ENCODE measurements around the gene TMEM184B.

TMEM184B gene

GRCh38 chr22:38221908-38222796 lies 50.7 kb downstream of the TMEM184B start:
- DNase-seq: no peak

- DNase-seq: no peak
These were observed 51.4 kb downstream of the TMEM184B start for GRCh38 chr22:38221407-38221806.

GRCh38 chr22:38220653-38221386 lies 52.0 kb downstream of the TMEM184B start:
- DNase-seq: no peak

GRCh38 chr22:38220163-38220562 lies 52.6 kb downstream of the TMEM184B start:
- DNase-seq: no peak

GRCh38 chr22:38219632-38220031 lies 53.2 kb downstream of the TMEM184B start:
- no peak for DNase-seq

GRCh38 chr22:38218661-38219622 lies 53.9 kb downstream of the TMEM184B start:
- DNase-seq: no peak

GRCh38 chr22:38215156-38216038 lies 57.4 kb downstream of the TMEM184B start:
- DNase-seq: no peak

- no peak for DNase-seq
These were observed 58.3 kb downstream of the TMEM184B start for GRCh38 chr22:38214302-38215056.

GRCh38 chr22:38213990-38214301 lies 58.9 kb downstream of the TMEM184B start:
- no peak for DNase-seq

- no peak for DNase-seq
These were observed 59.4 kb downstream of the TMEM184B start for GRCh38 chr22:38213319-38213989.

GRCh38 chr22:38212442-38212841 lies 60.4 kb downstream of the TMEM184B start:
- DNase-seq: no peak

- DNase-seq: no peak
These were observed 61.3 kb downstream of the TMEM184B start for GRCh38 chr22:38211556-38211955.

- no peak for DNase-seq
These were observed 64.2 kb downstream of the TMEM184B start for GRCh38 chr22:38208551-38208968.

GRCh38 chr22:38207898-38208432 lies 64.8 kb downstream of the TMEM184B start:
- no peak for DNase-seq

- no peak for DNase-seq
These were observed 67.3 kb downstream of the TMEM184B start for GRCh38 chr22:38205261-38206128.

GRCh38 chr22:38204784-38205183 lies 68.0 kb downstream of the TMEM184B start:
- DNase-seq: no peak

GRCh38 chr22:38203855-38204514 lies 68.8 kb downstream of the TMEM184B start:
- no peak for DNase-seq

GRCh38 chr22:38203090-38203810 lies 69.6 kb downstream of the TMEM184B start:
- DNase-seq: no peak

All from NCI-H1930 (cell line).